ENCODE data around the gene WNT3A.

Gene WNT3A

DNA sequence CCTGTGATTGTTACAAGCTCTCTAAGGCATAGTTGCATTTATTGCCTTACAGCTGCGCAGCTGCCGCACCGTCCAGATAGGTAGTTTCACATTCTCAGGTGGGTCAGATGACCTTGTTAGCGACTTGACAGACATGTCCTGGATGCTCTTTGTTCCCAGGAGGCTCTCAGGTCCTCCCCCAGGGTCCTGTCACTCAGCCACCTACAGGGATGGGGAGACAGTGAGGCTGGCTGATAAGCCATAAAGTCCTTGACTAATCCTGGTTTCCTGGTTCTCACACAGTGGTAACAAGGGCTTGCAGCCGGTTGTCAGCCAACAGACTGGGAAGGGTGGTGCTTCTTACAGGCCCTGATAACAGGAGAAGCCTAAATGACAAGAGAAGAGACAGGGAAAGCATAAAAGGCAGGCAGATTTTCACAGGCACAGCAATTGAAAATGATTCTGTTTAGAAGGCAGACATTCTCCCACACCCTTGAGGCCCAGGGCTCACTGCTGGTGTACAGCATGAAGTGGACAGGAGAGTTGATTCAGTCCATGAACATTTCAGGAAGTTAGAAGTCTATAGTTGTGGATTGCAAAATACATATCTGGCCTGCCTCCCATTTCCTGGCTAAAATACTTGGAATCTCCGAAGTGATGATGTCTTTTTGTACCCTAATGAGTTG lies 78.6 kb downstream of the WNT3A start:
- DNase-seq: no peak

DNA sequence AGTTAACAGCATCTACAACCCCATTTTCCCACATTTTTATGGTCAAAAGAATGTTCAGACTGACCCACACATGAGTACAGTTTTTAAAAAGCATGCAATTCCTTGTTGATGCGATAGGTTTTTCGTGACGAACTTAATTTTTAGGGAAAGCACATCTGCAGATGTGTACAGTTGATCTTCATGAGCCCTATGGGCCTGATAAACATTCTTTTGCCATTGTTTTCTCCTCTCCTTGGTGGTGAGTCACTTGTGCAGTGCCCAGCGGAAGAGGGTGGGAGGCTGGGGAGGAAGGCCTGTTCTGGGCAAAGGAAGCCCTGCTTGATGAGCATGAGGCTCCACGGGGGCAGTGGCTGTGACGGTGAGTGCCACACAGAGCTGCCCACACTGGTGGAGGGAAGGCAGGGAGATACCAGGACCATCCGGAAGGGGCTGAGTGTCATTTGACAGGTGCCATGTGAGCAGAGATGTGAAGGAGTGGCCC lies 81.0 kb downstream of the WNT3A start:
- no peak for DNase-seq

DNA sequence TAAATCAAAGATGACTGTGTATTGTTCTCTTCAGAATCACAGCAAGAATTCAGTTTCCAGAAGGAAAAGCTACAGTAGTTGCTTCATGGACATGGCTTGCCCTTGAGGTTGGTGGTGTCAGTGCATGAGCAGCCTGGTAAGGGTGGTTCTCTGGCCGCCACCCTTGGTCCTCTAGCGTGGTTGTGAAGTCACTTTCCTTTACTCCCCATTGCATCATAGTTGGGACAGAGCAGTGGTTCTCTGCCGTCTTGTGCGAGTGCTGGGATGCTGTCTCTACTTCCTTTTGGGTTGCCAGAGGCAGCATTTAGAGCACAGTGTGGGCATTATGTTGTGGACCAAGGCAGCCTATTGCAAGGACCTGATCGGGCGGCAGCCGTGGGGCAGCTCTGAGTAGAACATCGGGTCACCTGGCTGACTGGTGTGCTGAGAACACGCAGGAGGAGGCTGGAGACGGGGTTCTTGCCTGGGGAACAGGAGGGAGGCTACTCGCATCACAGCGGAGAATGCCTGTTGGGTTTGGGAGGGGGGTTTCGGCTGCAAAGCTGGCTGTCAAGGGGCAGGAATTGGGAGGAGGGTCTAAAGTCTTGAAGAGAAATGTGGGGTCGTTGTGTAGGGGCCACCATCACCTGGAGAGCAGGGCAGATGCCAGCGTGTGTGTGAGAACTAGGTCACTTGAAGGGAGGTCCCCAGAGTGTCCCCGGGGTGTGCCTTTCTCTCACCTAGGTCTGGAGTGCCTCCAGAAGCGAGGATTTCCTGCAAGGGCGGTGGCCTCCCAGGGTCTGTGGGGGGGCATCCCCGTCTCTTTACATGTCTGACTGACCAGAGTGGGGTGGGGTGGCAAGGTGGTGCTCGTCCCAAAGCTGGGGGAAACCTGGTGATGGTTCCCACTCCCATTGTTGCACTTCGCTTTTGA lies 82.0 kb downstream of the WNT3A start:
- no peak for DNase-seq

DNA sequence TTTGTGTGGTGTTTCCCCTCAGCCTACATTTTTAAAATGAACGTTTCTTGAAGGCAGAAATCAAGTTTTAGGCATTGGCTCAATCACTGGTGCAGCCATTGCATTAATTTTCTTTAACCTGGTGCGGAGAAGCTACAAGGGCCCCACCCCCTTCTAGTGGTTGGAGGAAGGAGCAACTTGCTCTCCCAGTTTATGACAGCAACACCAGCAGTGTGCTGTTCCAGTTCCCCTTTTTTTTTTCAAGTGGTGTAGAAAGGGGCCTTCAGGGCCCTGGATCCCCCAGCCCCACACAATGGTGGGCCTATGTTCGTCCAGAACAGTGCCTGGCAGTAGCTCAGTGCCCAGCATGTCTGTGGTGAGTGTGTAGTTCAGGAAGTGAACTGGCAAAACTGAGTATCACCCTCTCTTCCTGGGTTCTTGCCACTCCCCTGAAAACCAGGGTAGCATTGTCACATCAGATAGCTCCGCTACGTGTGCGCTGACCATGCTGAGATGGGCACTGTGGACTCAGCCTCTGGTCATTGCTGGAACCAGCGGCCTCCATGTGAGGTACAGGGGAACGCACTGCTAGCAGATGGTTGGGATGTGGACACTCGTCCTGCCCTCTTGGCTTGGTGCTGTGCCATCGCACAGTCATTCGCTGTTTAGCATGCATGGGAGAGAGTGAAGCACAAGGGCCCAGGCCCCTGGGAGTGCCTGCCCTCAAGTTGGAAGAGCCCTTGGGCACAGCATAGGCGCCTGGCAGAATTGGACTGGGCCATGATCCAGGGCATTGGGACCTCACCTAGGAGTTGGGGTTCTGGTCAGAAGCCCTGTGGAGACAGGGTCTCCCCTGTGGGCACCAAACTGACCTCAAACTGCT lies 83.0 kb downstream of the WNT3A start:
- DNase-seq: peak; percentile 2

DNA sequence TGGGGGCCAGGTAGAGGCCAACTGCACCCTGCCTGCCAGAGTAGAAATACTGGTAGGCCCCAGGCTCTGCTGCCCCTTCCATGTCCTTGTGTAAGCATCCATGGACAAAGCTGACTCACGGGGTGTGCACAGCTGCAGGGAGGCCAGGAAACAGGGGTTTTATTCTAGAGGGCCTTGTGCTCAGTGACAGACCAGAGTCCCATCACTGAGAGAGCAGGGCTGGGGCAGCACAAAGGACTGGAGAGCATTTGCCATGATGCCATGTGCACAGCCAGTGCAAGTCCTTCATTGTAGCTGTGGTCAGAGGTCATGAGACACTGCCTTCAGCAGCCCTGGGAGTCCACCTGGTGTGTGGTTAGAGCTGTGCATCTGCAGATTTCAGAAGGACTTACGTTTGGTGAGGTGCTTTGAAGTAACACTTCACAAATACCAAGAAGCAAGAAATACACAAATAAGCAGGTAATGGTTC lies 83.8 kb downstream of the WNT3A start:
- DNase-seq: peak; percentile 19

DNA sequence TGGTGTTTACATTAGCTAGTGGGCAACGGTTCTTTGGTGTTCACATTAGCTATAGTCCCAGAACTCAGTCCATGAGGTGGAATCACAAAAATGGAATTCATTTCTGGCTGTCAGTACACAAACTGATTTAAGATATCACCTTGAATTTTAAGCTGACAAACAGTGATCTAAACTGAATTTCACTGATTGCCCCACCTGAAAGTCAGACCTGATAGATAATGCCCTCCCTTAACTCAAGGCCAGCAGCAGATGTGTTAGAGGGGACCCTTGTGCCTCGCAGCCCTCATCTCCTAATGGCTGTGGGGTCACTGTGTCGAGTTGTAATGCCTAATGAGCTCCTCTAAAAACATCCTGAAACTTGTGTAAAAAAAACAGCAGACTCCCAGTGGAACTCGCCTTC lies 84.3 kb downstream of the WNT3A start:
- peak; percentile 12 for DNase-seq

DNA sequence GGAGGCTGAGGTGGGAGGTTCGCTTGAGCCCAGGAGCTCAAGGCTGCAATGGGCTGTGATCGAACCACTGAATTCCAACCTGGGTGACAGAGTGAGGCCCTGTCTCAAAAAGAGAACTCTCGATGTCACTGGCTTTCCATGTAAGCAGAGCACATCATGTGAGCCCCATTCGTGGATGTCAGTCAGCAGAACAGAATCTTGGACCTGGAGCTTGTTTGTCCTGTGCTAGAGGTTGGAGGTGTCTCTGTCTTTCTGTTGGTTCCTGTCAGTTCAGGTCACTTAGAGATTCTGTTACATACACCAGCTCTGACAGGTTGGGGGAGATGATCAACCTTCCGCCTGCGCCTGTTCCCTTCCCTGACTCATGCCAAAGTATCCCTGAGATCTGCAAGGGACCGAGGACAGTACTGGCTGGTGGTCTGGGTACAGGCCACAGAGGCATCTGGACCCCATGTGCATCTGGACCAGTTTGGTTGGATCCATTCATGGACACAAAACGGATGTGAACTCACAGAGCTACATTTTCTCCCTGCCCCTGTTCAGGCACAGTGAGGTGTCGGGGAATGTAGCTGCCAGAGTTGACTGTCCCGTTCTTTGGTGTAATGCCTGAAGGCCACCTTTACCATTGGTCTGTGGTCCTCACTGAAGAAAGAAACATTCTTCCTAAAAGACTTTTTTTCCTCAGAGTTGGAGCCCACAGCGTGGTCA lies 85.7 kb downstream of the WNT3A start:
- peak; percentile 5 for DNase-seq

DNA sequence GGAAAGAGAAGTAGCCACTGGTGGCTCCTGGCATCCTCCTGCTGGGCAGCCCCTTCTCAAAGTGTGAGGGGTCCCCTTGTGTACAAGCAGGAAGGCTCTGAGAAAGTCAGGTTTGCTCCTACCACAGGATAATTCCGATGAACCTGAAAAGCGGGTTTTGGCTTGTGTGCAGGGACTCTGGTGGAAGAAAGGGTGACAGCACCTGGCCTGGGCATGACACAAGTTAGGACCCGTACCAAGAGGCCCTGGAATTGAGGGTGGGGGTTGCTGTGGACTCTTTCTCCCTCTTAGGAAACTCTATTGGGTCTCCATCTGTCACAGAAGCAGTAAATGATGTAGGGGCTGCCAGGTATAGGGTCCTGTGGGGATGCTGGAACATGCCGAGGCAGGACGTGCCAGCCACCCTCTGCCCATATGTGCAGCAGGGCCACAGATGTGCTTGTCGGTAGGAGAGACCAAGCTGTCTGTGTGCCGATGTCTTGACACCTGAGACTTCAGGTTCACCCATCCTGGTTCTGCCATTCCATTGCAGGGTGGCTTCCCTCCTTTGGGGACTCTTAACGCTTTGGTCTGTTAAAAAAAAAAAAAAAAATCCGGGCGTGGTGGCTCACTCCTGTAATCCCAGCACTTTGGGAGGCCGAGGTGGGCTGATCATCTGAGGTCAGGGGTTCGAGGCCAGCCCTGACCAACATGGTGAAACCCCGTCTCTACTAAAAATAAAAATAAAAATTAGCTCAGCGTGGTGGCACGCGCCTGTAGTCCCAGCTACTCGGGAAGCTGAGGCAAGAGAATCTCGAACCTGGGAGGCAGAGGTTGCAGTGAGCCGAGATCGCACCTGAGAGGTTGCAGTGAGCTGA lies 86.5 kb downstream of the WNT3A start:
- peak; percentile 12 for DNase-seq

DNA sequence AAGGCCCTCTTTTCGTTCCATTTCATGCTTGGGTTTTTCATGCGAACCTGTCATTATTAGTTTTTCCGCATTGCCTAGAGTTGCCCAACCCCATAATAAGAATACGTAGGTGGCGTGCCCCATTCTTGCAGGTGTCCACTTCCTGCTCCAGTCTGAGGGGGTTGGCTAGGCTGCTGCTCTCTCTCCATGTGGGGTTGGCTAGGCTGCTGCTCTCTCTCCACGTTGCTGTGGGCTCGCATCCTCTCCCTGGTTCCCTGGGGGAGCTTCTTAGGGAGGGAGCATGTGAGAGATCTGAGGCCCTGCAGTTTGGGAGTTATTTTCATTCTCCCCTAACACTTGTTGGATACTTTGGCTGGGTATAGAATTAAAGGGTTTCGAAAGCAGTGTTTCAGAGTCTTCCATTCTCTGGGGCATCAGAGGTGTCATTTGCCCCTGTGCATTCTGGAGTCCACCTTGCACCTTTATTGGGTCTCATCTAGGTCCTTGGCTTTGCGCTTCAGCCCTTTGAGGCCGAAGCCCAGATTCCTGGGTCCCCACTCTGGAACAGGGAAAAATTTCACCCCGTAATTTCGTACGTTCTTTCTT lies 87.7 kb downstream of the WNT3A start:
- no peak for DNase-seq

DNA sequence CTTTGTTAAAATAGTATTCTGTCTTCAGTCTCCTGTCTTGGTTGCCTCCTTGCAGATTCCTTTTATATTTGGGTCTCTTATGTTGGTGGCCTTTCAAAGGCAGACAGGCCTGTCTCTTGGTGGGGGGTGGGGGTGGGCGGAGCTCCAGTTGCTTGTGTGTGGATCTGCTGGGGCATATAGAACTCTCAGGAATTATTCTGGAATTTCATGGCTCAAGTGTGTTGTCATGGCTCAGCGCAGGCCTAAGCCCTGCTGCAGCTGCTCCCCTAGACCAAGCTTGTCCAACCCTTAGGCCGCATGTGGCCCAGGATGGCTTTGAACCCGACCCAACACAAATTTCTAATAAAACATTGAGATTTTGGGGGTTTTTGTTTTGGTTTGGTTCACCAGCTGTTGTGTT lies 88.4 kb downstream of the WNT3A start:
- no peak for DNase-seq

DNA sequence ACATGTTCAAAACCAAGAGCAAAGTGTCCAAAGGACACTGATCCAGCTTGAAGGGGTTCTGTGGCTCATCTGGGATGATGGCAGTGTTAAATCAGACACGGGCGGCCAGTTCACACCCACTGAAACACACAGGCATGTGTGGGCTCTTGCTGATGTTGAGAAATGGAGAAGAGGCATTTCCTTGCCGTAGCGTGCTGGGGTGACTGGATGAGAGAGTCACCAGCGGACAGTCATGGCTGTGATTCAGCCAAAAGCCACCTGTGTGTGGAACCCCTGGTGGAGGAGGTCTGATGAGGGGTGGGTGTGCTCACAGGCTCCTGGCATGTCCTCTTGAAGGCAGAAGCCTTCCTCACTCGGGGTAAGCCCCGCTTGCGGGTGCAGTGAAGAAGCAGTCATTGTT lies 89.1 kb downstream of the WNT3A start:
- no peak for DNase-seq

DNA sequence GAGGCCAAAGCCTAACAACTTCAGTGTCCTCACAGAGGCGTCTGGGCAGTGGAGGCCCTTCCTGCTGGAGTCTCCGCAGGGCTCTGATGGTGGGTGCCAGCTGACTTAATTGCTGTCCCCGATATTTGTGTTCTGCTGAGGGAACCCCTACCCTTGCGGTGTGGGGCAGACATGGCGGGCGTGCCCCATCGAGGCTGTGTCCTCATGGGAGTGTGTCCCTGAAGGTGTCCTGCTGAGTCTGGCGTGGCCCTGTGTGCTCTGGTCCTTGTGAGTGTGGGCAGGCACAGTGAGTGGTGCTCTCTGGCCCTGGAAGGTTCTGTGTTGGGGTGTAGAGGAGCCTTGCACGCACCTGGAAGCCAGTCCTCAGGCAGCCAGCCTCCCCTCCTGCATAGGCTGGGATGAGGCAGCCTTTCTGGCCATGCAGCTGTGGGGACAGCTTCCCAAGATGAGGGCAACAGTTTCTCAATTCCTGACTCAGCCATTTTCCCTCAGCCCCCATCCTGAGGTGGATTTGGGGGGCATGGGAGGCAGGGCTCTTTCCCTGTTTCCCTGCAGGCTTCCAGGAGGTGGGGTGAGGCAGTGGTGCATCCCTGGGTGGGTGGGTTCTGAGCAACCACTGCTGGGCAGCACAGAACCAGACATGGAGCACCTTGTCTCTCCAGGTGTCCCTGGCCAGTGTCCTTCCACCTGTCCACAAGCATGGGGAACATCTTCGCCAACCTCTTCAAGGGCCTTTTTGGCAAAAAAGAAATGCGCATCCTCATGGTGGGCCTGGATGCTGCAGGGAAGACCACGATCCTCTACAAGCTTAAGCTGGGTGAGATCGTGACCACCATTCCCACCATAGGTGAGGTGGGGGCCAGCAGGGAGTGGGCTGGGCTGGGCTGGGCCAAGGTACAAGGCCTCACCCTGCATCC lies 89.9 kb downstream of the WNT3A start:
- no peak for DNase-seq

DNA sequence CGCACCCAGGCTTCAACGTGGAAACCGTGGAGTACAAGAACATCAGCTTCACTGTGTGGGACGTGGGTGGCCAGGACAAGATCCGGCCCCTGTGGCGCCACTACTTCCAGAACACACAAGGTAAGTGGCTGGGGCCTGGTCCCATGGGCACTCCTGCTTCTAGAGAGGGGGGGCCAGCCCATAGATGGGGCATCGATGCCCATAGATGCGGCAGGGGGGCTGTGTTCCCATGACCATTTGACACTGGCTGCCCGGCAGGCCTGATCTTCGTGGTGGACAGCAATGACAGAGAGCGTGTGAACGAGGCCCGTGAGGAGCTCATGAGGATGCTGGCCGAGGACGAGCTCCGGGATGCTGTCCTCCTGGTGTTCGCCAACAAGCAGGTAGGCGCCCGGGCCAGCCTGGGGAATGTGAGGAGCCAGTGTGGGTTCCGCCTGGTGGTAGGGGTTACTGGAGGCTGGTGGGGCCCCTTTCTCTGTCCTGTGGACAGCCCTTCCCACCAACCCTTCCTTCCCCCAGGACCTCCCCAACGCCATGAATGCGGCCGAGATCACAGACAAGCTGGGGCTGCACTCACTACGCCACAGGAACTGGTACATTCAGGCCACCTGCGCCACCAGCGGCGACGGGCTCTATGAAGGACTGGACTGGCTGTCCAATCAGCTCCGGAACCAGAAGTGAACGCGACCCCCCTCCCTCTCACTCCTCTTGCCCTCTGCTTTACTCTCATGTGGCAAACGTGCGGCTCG lies 90.7 kb downstream of the WNT3A start:
- DNase-seq: no peak

DNA sequence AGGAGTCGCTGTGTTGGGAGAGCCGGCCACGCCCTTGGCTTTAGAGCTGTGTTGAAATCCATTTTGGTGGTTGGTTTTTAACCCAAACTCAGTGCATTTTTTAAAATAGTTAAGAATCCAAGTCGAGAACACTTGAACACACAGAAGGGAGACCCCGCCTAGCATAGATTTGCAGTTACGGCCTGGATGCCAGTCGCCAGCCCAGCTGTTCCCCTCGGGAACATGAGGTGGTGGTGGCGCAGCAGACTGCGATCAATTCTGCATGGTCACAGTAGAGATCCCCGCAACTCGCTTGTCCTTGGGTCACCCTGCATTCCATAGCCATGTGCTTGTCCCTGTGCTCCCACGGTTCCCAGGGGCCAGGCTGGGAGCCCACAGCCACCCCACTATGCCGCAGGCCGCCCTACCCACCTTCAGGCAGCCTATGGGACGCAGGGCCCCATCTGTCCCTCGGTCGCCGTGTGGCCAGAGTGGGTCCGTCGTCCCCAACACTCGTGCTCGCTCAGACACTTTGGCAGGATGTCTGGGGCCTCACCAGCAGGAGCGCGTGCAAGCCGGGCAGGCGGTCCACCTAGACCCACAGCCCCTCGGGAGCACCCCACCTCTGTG lies 91.6 kb downstream of the WNT3A start:
- DNase-seq: no peak

DNA sequence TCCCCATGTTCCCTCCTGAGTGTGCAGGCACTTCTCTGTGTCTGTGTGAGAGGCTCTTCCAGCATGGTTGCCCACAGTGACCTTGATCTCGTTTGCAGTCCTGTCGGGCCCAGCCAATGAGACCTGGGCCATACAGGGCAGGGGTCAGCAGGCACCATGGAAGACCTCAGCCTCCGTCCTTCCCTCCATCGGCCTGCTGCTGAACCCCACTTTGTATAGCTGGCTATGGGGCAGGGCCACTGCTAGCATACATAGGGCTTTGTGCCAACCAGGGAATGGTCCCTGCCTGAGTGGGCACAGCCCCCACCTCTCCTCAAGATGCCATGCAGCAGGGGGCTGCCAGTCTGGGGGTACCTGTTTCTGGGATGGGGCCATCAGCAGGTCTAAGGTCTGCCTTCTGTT lies 92.5 kb downstream of the WNT3A start:
- DNase-seq: no peak

DNA sequence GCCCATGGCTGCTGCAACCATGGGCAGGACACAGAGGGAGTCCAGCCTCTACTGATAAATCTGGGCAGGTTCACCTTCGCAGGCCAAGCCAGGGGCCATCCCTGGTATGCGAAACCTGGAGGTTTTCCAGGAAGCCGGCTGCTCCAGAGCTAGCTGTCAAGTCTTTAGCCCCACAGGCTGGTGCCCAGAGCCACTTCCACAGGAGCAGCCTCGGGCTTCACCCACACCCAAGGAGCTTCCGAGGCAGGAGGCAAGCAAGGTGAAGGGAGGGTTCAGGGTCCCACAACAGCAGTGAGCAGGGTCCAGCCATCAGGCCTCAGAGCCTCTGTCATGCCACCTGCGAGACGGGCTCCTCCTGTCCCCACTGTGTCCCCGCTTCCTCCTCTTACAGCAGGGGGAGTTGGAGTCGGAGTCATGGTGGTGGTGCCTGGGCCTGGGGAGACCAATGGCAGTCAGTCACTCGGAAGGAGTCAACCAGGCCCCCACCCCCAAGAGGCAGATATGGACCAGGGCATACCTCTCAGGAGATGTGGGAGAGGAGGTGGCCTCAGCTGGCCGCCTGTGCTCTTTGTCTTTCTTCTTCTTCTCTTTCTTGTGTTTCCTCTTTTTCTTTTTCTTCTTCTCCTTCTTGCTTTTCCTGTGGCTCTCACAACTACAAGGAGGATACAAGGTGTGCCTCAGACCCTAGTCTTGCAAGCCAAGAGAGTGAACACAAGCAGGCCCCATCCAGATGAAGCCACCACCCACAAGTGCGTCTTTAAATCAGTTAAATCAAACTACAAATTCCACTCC lies 94.2 kb downstream of the WNT3A start:
- DNase-seq: no peak

DNA sequence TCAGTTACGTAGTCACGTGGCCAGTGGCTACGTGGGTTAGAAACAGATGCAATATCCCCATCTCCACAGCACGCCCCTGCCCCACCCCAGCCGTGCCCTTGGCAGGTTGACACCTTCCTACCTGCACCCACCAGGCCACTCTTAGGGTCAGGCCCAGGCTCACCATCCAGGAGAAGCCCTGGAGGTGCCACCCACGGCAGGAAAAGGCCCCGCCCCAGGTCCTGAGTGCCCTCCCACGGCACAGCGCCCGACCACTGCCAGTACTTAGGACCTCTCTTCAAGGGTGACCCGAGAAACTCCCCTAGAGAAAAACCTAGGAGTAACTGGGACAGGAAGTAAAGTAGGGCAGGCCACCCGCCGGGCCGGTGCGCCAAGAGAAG lies 94.8 kb downstream of the WNT3A start:
- DNase-seq: no peak
